ENCODE results near the gene FHOD3.
"Not testable (repeated sequence)": the region's sequence is repeated elsewhere in the genome, so short reads cannot be mapped to it uniquely, and the experiment has no call there.

DNA sequence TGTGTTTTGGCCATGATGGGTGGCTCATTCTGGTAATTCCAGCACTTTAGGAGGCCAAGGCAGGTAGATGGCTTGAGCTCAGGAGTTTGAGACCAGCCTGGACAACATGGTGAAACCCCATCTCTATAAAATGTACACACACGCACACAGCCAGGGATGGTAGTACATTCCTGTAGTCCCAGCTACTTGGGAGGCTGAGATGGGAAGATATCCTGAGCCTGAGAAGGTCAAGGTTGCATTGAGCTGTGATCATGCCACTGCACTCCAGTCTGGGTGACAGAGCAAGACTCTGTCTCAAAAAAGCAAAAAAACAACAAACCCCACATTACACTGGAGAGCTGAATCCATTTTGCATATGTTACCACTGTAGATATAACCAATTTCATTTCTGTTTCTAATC is 423.8 kb downstream of the FHOD3 start:
- not testable (repeated sequence) for TF ChIP-seq CTCF (IDR thresholded peaks at IDR 0.05 in 8 of 11, conservative IDR thresholded peaks at IDR 0.05 in 3 of 11); POLR2A (IDR thresholded peaks at IDR 0.05)

All from spleen (tissue), 7 donors.